ENCODE data around the gene NDUFB10.

The NDUFB10 gene

DNA sequence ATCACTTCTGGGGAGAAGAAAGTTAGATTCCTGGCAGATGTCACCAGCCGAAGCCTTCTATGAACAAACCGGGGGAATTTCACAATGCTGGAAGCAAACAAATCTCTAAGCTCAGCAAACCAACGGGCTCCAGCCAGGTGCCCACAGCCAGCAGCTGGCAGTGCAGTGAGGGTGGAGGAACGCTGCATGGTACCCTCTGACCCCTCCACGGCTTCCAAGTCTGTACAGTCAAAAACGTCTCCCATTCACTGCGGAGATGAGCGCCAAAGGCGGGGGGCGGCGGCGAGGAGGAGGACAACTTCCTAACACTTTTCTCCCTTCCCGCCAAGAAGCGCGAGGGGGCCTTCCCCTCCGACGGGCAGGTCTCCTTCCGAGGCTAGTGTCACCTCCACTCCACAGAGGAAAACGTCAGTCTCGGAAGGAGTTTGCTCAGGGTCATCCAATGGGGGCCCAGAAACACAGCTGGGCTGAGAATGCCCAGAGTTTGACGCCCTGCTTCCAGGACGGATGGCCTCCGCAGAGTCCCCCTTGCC, 49.4 kb downstream of the NDUFB10 start:
- Histone ChIP-seq H3K79me2 (ENCODE audit: insufficient read depth, low read length) (peaks cover 70% of the 10 kb centered on the region), H3K4me3 (ENCODE audit: low read depth in 1 of 2, low read length in 2 of 2) (peak overlapping the region; percentile 70 to 97), H3K27me3 (ENCODE audit: insufficient read depth, low read length, poor library complexity) (no peaks in the 10 kb centered on the region), H4K20me1 (ENCODE audit: insufficient read depth, low read length) (peaks cover 57% of the 10 kb centered on the region), H3K9ac (ENCODE audit: low read depth, low read length) (peak overlapping the region; percentile 95), H3K27ac (ENCODE audit: low read length) (peak overlapping the region; percentile 80), H3K9me3 (ENCODE audit: insufficient read depth, low read length, severe bottlenecking) (no peaks in the 10 kb centered on the region), H3K4me1 (ENCODE audit: insufficient read depth, low read length) (peaks cover 45% of the 10 kb centered on the region), H2AFZ (ENCODE audit: low read depth, low read length) (0 out of 2 replicates have a peak overlapping the region, but pooled peaks have one; percentile 73), H3K4me2 (ENCODE audit: insufficient read depth, low read length) (peak overlapping the region; percentile 89), H3K36me3 (ENCODE audit: insufficient read depth, low read length) (peaks cover 42% of the 10 kb centered on the region)
- ATAC-seq (ENCODE audit: insufficient read depth, low read depth) (peak; percentile 18; the same call in 1 of the 3 replicates), DNase-seq (peak; percentile 63)
- TF ChIP-seq EZH2 (IDR thresholded peaks at IDR 0.05; ENCODE audit: borderline replicate concordance, low read depth, low read length, severe bottlenecking), result no peak
- TF ChIP-seq, protein P1, sequence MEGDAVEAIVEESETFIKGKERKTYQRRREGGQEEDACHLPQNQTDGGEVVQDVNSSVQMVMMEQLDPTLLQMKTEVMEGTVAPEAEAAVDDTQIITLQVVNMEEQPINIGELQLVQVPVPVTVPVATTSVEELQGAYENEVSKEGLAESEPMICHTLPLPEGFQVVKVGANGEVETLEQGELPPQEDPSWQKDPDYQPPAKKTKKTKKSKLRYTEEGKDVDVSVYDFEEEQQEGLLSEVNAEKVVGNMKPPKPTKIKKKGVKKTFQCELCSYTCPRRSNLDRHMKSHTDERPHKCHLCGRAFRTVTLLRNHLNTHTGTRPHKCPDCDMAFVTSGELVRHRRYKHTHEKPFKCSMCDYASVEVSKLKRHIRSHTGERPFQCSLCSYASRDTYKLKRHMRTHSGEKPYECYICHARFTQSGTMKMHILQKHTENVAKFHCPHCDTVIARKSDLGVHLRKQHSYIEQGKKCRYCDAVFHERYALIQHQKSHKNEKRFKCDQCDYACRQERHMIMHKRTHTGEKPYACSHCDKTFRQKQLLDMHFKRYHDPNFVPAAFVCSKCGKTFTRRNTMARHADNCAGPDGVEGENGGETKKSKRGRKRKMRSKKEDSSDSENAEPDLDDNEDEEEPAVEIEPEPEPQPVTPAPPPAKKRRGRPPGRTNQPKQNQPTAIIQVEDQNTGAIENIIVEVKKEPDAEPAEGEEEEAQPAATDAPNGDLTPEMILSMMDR (IDR thresholded peaks at IDR 0.05; ENCODE audit: borderline replicate concordance, extremely low read depth, low read length, poor library complexity, severe bottlenecking), result no peak

DNA sequence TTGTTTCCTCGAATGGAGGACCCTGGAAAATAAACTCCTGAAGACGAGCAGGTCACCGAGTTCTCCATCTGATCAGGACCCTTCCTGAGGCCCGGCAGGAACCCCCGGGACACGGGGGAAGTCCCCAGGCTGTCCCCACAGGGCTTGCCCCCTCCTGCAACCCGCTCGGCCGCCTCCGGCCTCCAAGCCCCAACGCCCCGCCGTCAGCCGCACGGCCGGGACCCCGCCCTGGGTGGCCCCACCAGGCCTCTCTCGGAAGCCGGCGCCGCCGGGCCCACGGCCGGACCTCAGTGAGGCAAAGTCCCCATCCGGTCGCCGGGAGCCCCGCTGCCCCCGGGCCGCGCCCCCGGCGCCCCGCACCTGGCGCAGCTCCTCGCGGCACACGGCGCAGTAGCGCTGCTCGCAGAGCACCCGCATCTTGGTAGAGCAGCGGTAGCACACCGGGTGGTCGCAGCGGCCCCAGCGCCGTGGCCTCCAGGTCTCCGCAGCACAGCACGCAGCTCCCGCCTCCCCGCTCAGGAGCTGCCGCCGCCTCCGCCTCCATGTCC, 49.9 kb downstream of the NDUFB10 start:
- H3K27ac ChIP-seq (ENCODE audit: low read length), result peak overlapping the region; percentile 80
- H3K27me3 ChIP-seq (ENCODE audit: insufficient read depth, low read length, poor library complexity), result no peaks in the 10 kb centered on the region
- H3K36me3 ChIP-seq (ENCODE audit: insufficient read depth, low read length), result peaks cover 37% of the 10 kb centered on the region
- TF ChIP-seq EZH2 (IDR thresholded peaks at IDR 0.05; ENCODE audit: borderline replicate concordance, low read depth, low read length, severe bottlenecking), result no peak
- TF ChIP-seq, protein P1 (IDR thresholded peaks at IDR 0.05; ENCODE audit: borderline replicate concordance, extremely low read depth, low read length, poor library complexity, severe bottlenecking), result no peak
- peak overlapping the region; percentile 95 for H3K9ac ChIP-seq (ENCODE audit: low read depth, low read length)
- peaks cover 65% of the 10 kb centered on the region for H3K79me2 ChIP-seq (ENCODE audit: insufficient read depth, low read length)
- no peaks in the 10 kb centered on the region for H3K9me3 ChIP-seq (ENCODE audit: insufficient read depth, low read length, severe bottlenecking)
- peak; percentile 34 for DNase-seq
- H3K4me1 ChIP-seq (ENCODE audit: insufficient read depth, low read length), result peaks cover 45% of the 10 kb centered on the region
- peak overlapping the region; percentile 89 for H3K4me2 ChIP-seq (ENCODE audit: insufficient read depth, low read length)
- H2AFZ ChIP-seq (ENCODE audit: low read depth, low read length), result peak overlapping the region; percentile 73
- H3K4me3 ChIP-seq (ENCODE audit: low read depth in 1 of 2, low read length in 2 of 2), result peak overlapping the region; percentile 70 to 97
- H4K20me1 ChIP-seq (ENCODE audit: insufficient read depth, low read length), result peaks cover 51% of the 10 kb centered on the region
- peak; percentile 37 for ATAC-seq (ENCODE audit: insufficient read depth, low read depth)

DNA sequence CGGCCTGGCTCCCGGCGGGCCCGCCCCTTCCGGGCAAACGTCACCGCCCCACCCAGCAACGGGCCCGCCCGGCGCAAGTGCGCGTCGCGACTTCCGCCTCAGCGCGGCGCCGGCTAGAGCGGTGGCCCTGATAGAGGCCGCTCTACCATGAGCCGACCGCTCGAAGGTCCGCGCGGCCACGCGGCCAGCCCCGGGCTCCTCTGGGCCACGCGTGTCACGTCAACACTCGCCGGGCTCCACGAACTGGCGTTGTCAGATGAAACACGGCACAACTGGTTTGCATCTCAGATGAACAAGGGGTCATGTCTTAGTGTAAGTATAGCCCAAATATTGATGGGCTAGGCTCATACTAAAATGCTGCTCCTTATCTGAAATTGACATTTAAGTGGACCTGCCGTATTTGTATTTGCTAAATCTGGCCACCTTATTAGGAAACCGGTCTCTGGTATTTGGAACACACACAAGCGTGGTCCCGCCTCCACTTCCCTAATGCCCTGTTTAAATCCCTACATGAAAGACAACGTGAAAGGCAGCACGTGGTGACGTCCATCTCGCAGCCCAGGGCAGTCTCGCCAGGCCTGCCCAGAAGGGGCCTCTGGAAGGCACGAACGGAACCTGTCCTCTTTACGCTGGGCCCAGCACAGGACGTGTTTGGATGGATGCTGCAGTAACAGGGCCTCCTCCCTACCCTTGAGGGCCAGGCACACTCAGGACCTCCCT, 50.6 kb downstream of the NDUFB10 start, which contains the start of gene ZNF598:
Gene ZNF598 (minus strand): TSS at position 31 of the 720 bp plus-strand sequence.
- peaks cover 44% of the 10 kb centered on the region for H4K20me1 ChIP-seq (ENCODE audit: insufficient read depth, low read length)

More for the DNA sequence above, 50.6 kb downstream of the NDUFB10 start, which contains the start of gene ZNF598:
- H3K9me3 ChIP-seq (ENCODE audit: insufficient read depth, low read length, severe bottlenecking), result no peaks in the 10 kb centered on the region
- no peaks in the 10 kb centered on the region for H3K27me3 ChIP-seq (ENCODE audit: insufficient read depth, low read length, poor library complexity)
- DNase-seq (peak; percentile 79), ATAC-seq (ENCODE audit: insufficient read depth, low read depth) (peak; percentile 86)
- peak within 1 kb of the TSS; percentile 95 for H3K9ac ChIP-seq (ENCODE audit: low read depth, low read length)
- peak within 1 kb of the TSS; percentile 90 for H3K4me2 ChIP-seq (ENCODE audit: insufficient read depth, low read length)
- peaks cover 30% of the 10 kb centered on the region for H3K36me3 ChIP-seq (ENCODE audit: insufficient read depth, low read length)
- H2AFZ ChIP-seq (ENCODE audit: low read depth, low read length), result peak within 1 kb of the TSS; percentile 76
- peaks cover 58% of the 10 kb centered on the region for H3K79me2 ChIP-seq (ENCODE audit: insufficient read depth, low read length)
- H3K4me3 ChIP-seq (ENCODE audit: low read depth in 1 of 2, low read length in 2 of 2), result peak within 1 kb of the TSS; percentile 70 to 97
- H3K4me1 ChIP-seq (ENCODE audit: insufficient read depth, low read length), result peaks cover 45% of the 10 kb centered on the region
- H3K27ac ChIP-seq (ENCODE audit: low read length), result peak within 1 kb of the TSS; percentile 80
- TF ChIP-seq, protein P1 (IDR thresholded peaks at IDR 0.05; ENCODE audit: borderline replicate concordance, extremely low read depth, low read length, poor library complexity, severe bottlenecking), result no peak
- no peak for TF ChIP-seq EZH2 (IDR thresholded peaks at IDR 0.05; ENCODE audit: borderline replicate concordance, low read depth, low read length, severe bottlenecking)
